Liver (tissue), 9 donors: ENCODE data around the gene NADSYN1. TPM values are rescaled to one million over a fixed set of nuclear protein-coding genes. Genes with fewer than 3 reads are reported as not detected.

ENCODE experiments used
- DNase-seq: peaks from one replicate; pipeline ENCODE4 v3.0.0-alpha.2; 2017; ENCODE audit warnings: low spot score
- H3K27ac ChIP-seq, 2 donors: one replicate each; pipeline ENCODE4 v1.7.0; 2013; ENCODE audit warnings: inconsistent platforms in 2 of 2, low read length in 2 of 2, control low read depth in 1 of 2, low read depth in 1 of 2, mild to moderate bottlenecking in 1 of 2
- H3K27me3 ChIP-seq, 4 donors: one replicate each; pipeline versions ENCODE4 v1.6.1 to v1.7.0; 2013; ENCODE audit warnings: low read length in 3 of 4, inconsistent platforms in 1 of 4, mild to moderate bottlenecking in 1 of 4, moderate library complexity in 1 of 4; ENCODE audit not compliant: control insufficient read depth in 4 of 4, insufficient read depth in 4 of 4
- H3K36me3 ChIP-seq, 4 donors: one replicate each; pipeline versions ENCODE4 v1.6.1 to v1.7.0; 2013; ENCODE audit warnings: low read length in 3 of 4, mild to moderate bottlenecking in 3 of 4, low read depth in 1 of 4, moderate library complexity in 1 of 4; ENCODE audit not compliant: control insufficient read depth in 4 of 4, insufficient read depth in 3 of 4
- H3K4me1 ChIP-seq, 4 donors: one replicate each; pipeline versions ENCODE4 v1.6.1 to v1.7.0; 2013; ENCODE audit warnings: low read length in 3 of 4, mild to moderate bottlenecking in 3 of 4, moderate library complexity in 1 of 4; ENCODE audit not compliant: control insufficient read depth in 4 of 4, insufficient read depth in 4 of 4
- H3K4me3 ChIP-seq, 3 donors: one replicate each; pipeline versions ENCODE4 v1.6.1 to v1.7.0; 2013; ENCODE audit warnings: low read length in 3 of 3, control low read depth in 1 of 3, low read depth in 1 of 3, mild to moderate bottlenecking in 1 of 3
- H3K9ac ChIP-seq, 2 donors: one replicate each; pipeline ENCODE4 v1.7.0; 2013; ENCODE audit warnings: low read length in 2 of 2, mild to moderate bottlenecking in 2 of 2, moderate library complexity in 2 of 2, control low read depth in 1 of 2, low read depth in 1 of 2
- H3K9me3 ChIP-seq, 4 donors: one replicate each; pipeline versions ENCODE4 v1.6.1 to v1.7.0; 2013; ENCODE audit warnings: low read length in 3 of 4; ENCODE audit not compliant: control insufficient read depth in 4 of 4
- CTCF ChIP-seq: fragments of 150-350 bp; IDR thresholded peaks from 2 replicates; pipeline ENCODE4 v1.5.1; 2017; ENCODE audit warnings: improper control_type of control experiment, low read depth, low read length; ENCODE audit not compliant: missing input control
- EGR1 ChIP-seq, 2 donors: IDR thresholded peaks; 2 replicates each; pipeline ENCODE4 v1.6.1; 2016 to 2018; ENCODE audit warnings: antibody characterized with exemption in 2 of 2, low read depth in 2 of 2
- FOXA1 ChIP-seq: IDR thresholded peaks from 2 replicates; pipeline ENCODE4 v1.6.1; 2016; ENCODE audit warnings: antibody characterized with exemption
- FOXA2 ChIP-seq: IDR thresholded peaks from 2 replicates; pipeline ENCODE4 v1.6.1; 2016; ENCODE audit warnings: antibody characterized with exemption
- GABPA ChIP-seq, 2 donors: IDR thresholded peaks in 1 of 2; conservative IDR thresholded peaks in 1 of 2; 2 replicates each; pipeline ENCODE4 v1.6.1; 2016; ENCODE audit warnings: antibody characterized with exemption in 2 of 2, mild to moderate bottlenecking in 1 of 2, moderate library complexity in 1 of 2
- HNF4A ChIP-seq, 2 donors: conservative IDR thresholded peaks; 2 replicates each; pipeline ENCODE4 v1.6.1; 2016; ENCODE audit warnings: antibody characterized with exemption in 2 of 2, mild to moderate bottlenecking in 2 of 2
- HNF4G ChIP-seq: IDR thresholded peaks from 2 replicates; pipeline ENCODE4 v1.6.1; 2016; ENCODE audit warnings: antibody characterized with exemption
- JUND ChIP-seq, 2 donors: IDR thresholded peaks; 2 replicates each; pipeline ENCODE4 v1.6.1; 2016; ENCODE audit warnings: antibody characterized with exemption in 2 of 2
- RAD21 ChIP-seq, 2 donors: IDR thresholded peaks; 2 replicates each; pipeline ENCODE4 v1.6.1; 2016; ENCODE audit warnings: antibody characterized with exemption in 2 of 2, mild to moderate bottlenecking in 2 of 2
- REST ChIP-seq: IDR thresholded peaks from 2 replicates; pipeline ENCODE4 v1.6.1; 2016; ENCODE audit warnings: antibody characterized with exemption, mild to moderate bottlenecking
- RXRA ChIP-seq, 2 donors: IDR thresholded peaks; 2 replicates each; pipeline ENCODE4 v1.6.1; 2017 to 2018; ENCODE audit warnings: antibody characterized with exemption in 2 of 2, mild to moderate bottlenecking in 1 of 2
- TAF1 ChIP-seq: conservative IDR thresholded peaks from 2 replicates; pipeline ENCODE4 v1.6.1; 2016; ENCODE audit warnings: antibody characterized with exemption, mild to moderate bottlenecking
- YY1 ChIP-seq: IDR thresholded peaks from 2 replicates; pipeline ENCODE4 v1.6.1; 2016; ENCODE audit warnings: antibody characterized with exemption, mild to moderate bottlenecking
- WGBS: extraction: QIAGEN DNeasy Blood & Tissue Kit; methylation state at CpG from one replicate; pipeline ENCODE4 v1.1.7; 2013; 5-methylcytosine and 5-hydroxymethylcytosine counted together
- polyA plus RNA-seq, 2 donors: library from polyadenylated mRNA; stranded (reverse) in 1 of 2; unstranded in 1 of 2; fragments of 200-250 nt in 1 of 2; fragments of >200 nt in 1 of 2; fragmentation: Nextera tagmentation in 1 of 2; extraction: Ambion mirVana in 1 of 2; gene quantifications; one replicate each; pipeline versions ENCODE4 v1.2.1 to v1.2.3, GENCODE V29; 2013 to 2015
- total RNA-seq, 2 donors: library from RNA; depleted of rRNA; stranded (reverse); fragments of >200 nt; gene quantifications; one replicate each; pipeline ENCODE4 v1.2.3, GENCODE V29; 2014
- TF ChIP-seq, protein P1 (sequence below): IDR thresholded peaks from 2 replicates; pipeline ENCODE4 v1.6.1; 2016; ENCODE audit warnings: antibody characterized with exemption
- TF ChIP-seq, protein P2 (sequence below): IDR thresholded peaks from 2 replicates; pipeline ENCODE4 v1.6.1; 2016; ENCODE audit warnings: antibody characterized with exemption
- donor health status: healthy.
- donor health status: healthy.
- donor health status: healthy.
- donor health status: healthy.
- donor health status: healthy.

The NADSYN1 gene
- total RNA-seq (10 to 100 TPM; 19.8 to 33.6 TPM), polyA plus RNA-seq (10 to 100 TPM; 16.6 to 24.6 TPM)

DNA sequence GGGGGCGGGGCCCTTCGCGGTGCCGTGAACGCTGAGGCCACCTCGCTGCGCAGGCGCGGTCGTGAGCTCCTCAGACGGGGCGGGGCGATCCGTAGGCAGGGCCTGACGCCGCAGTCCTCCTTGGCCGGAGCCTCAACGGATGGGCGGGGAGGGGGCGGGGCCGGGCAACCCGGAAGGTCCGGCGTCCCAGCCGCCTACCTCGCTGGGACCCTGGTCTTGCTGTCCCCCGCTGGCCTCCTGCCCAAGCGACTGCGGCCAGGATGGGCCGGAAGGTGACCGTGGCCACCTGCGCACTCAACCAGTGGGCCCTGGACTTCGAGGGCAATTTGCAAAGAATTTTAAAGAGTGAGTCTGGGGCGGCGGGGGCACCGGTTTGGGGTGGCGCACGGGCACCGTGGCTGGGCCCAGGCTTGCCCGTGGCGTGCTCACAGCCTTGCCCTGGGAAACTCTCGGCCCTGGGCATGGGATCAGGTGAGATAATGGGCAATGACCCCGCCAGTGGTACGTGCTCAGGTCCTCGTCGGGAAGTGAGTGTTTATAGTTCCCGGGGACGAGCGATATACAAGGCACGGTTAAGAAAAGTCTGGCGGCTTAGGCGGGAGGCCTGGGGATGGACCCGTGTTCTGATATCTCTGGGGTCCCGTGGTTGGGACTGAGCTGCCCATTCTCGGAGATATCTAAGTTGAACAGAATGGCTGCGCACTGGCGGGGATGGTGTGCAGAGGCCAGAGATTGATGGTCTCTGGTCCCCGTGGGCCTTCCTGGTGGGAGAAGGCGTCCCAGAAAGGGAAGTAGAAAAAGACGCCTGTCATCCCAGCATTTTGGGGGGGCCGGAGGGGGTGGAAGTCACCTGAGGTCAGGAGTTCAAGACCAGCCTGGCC is at the start of gene NADSYN1:
Gene NADSYN1, plus strand, starts transcription at position 167 of the 881 bp plus-strand sequence. Its CDS starts 94 bp downstream, at position 261.
- Histone ChIP-seq H3K9me3 (no peaks in the 10 kb centered on the region), H3K9ac (peak within 1 kb of the TSS; percentile 68 to 86), H3K27ac (peak within 1 kb of the TSS; percentile 92 to 96), H3K4me1 (peaks cover 10 to 40% (median 22%) of the 10 kb centered on the region in 4 donors), H3K36me3 (peaks cover 0 to 27% (median 18%) of the 10 kb centered on the region in 4 donors), H3K27me3 (no peaks in the 10 kb centered on the region), H3K4me3 (peak within 1 kb of the TSS; percentile 74 to 84 (median 81))
- 3% methylated on average over 61 of the region's 61 CpGs for WGBS
- peak; percentile 99 for DNase-seq
- peak in 1 of 2 donors; percentile 47 for TF ChIP-seq GABPA (IDR thresholded peaks at IDR 0.05 in 1 of 2, conservative IDR thresholded peaks at IDR 0.05 in 1 of 2)
- peak; percentile 47 to 50 for TF ChIP-seq HNF4A (conservative IDR thresholded peaks at IDR 0.05)
- TF ChIP-seq YY1, result no peak
- peak in 1 of 2 donors; percentile 18 for TF ChIP-seq RAD21 (IDR thresholded peaks at IDR 0.05)
- peak; percentile 65 to 78 for TF ChIP-seq RXRA (IDR thresholded peaks at IDR 0.05)

- H3K27ac ChIP-seq, result no peak overlapping the region
- DNase-seq, result no peak
- no peak for TF ChIP-seq EGR1 (IDR thresholded peaks at IDR 0.05; ENCODE audit: low read depth in 2 of 2)
- TF ChIP-seq HNF4A (conservative IDR thresholded peaks at IDR 0.05), result no peak
- no peak for TF ChIP-seq FOXA1
- TF ChIP-seq JUND (IDR thresholded peaks at IDR 0.05), result no peak
- TF ChIP-seq REST, result no peak
- TF ChIP-seq HNF4G, result no peak
- no peak for TF ChIP-seq RXRA (IDR thresholded peaks at IDR 0.05)
- TF ChIP-seq, protein P1, sequence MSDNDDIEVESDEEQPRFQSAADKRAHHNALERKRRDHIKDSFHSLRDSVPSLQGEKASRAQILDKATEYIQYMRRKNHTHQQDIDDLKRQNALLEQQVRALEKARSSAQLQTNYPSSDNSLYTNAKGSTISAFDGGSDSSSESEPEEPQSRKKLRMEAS, result no peak
- no peak for TF ChIP-seq FOXA2
- no peak for TF ChIP-seq CTCF
- TF ChIP-seq YY1, result no peak
- no peak for TF ChIP-seq RAD21 (IDR thresholded peaks at IDR 0.05)
- no peak for TF ChIP-seq TAF1
- TF ChIP-seq, protein P2, sequence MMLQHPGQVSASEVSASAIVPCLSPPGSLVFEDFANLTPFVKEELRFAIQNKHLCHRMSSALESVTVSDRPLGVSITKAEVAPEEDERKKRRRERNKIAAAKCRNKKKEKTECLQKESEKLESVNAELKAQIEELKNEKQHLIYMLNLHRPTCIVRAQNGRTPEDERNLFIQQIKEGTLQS, result no peak
- no peak overlapping the region for H3K4me3 ChIP-seq
- no peaks in the 10 kb centered on the region for H3K4me1 ChIP-seq
- H3K27me3 ChIP-seq, result no peaks in the 10 kb centered on the region
- 85% methylated on average over 8 of the region's 8 CpGs for WGBS
- no peaks in the 10 kb centered on the region for H3K9me3 ChIP-seq
- H3K36me3 ChIP-seq, result no peaks in the 10 kb centered on the region
- H3K9ac ChIP-seq, result no peak overlapping the region
These were observed 48.8 kb upstream of the NADSYN1 start for GRCh38 chr11:71404209-71404608.
